HG03064 (cell line): ENCODE results near the gene RPL32.
"Not testable (repeated sequence)": the region's sequence is repeated elsewhere in the genome, so short reads cannot be mapped to it uniquely, and the experiment has no call there.

Source experiments
- ATAC-seq: cut with Tn5 transposase; IDR thresholded peaks from one replicate; pipeline ENCODE4 v1.9.1; 2021; ENCODE audit warnings: low read depth; ENCODE audit not compliant: unreplicated experiment

The RPL32 gene

DNA sequence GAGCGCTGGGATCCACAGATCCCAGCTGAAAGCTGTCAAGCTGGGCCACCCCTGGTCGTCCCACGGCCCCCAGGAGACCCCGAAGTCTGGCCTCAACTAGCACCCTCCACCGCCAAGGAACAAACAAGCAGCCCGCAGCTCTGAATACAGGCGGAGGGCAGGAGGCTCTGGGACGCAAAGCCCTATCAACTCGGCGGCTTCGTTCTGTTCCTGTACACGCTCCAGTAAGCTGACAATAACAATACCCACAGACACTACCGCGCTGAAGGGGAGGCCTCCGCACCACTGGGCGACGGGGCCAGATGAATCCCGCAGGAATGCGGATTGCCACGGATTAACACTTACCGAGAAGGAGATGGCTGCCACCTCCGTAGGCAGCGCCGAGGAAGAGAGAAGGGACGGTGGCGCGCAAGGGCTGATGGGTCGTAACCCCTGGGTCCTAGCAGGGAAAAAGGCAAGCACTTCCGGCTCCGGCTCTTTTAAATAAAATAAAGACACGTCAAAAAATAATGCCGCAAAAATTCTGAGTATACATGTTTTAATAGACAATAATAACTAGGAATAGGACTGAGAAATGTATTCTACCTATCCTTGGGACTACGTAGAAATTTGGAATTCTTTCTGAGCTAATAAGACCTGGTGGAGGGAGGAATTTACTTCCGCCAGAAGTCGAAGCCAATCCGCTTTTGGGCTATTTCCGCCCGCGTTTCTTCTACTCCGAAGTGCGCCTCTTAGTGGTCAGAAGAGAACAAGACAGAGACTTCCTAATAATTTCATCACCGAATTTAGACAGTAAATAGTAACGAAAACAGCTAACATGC is at the start of gene RPL32:
Gene RPL32 (minus strand): TSS at position 417 of the 821 bp plus-strand sequence. CDS start 1,328 bp downstream, outside the sequence.
- peak; percentile 88 for ATAC-seq

DNA sequence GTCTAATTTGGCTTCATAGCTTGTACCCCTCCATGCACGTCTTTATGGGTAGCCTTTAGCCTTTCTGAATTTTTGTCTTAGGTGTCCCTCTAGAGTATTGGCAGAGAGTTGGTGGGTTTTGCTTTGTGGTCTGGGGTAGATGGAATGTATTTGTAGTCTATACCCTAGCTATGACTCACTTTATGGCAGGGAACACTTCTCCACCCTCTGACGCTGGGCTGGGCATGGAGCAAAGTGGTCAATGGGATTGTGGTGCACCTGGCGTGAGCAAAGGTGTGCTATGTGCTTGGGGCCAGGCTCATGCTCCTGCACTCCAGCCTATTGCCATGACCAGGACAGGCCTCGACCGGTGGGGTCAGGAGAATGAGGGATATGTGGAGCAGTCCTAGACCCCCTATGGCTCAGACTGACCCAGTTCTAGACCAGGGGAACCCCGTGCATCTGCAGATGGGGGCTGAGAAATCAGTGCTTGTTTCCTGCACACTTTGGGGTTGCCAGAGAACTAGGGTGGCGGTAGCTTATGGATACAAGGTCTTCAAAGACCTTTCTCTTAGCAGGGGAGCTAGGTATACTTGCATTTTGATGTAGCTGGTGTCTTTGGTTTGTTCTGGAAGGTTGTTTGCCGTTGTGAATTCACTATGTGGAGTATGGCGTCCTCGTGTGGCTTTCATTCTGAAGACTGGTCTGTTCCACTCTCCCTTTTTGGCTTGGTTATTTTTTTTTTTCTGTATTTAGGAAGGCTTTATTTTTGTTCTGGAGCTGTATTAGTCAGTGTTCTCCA is 49.4 kb upstream of the RPL32 start:
- no peak for ATAC-seq

DNA sequence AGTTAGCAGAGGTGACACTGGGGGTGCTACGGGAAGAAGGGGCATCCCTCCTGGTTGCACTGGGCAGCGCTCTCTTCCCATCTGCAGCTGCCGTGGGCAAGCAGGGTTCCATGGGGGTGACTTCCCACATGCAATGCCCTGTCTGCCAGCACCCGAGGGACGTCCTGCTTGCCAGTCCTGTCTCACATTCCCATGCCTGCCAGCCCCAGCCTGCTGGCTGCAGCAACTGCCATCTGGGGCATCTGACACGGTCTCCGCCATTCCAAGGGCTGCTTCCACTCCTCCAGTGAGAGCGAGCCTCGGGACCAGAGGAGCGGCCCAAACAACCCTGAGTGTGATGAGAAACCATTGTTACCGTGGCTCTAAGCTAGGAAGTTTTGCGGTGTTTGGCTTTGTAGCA is 45.4 kb upstream of the RPL32 start:
- no peak for ATAC-seq

DNA sequence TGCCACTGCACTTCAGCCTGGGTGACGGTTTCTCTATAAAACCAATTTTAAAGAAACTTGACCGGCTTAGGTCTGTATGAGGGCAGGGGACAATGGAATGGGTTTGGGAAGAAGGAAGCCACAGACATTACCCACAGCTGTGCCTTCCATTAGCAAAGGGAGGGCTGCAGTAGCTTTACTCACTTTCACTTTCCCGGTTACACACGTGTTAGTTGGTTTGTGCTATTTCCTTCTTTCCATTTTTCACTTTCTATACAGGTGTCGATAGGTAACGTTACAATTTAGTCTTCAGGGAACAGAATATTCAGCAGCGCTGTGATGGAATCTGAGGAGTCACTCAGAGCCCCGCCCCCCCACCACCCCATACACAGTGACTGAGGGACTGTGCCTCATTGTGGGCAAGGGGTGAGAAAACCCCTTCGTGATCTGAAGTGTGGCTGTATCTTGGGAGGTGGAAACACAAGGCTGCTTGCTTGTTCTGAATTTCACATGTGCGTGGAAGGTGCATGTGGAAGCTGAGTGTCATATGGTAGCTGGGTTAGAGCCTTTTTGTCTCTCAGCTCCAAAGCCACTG is 44.8 kb upstream of the RPL32 start:
- ATAC-seq: no peak

DNA sequence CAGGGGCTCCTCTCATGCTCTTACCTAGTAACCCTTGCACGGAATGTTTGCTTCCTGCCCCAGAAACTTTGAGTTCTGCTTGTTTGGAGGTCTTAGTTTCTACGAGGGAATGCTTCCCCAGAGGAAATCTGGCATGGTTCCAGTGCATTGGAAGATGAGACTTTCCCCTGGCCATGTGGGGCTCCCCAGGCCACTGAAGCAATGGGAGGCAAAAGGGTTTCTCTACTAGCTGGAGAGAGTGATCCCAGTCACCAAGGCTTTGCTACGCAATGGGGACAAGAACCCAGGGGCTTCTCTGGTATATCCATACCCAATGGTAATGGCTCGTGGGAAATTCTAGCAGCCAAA is 44.2 kb upstream of the RPL32 start:
- ATAC-seq: no peak

DNA sequence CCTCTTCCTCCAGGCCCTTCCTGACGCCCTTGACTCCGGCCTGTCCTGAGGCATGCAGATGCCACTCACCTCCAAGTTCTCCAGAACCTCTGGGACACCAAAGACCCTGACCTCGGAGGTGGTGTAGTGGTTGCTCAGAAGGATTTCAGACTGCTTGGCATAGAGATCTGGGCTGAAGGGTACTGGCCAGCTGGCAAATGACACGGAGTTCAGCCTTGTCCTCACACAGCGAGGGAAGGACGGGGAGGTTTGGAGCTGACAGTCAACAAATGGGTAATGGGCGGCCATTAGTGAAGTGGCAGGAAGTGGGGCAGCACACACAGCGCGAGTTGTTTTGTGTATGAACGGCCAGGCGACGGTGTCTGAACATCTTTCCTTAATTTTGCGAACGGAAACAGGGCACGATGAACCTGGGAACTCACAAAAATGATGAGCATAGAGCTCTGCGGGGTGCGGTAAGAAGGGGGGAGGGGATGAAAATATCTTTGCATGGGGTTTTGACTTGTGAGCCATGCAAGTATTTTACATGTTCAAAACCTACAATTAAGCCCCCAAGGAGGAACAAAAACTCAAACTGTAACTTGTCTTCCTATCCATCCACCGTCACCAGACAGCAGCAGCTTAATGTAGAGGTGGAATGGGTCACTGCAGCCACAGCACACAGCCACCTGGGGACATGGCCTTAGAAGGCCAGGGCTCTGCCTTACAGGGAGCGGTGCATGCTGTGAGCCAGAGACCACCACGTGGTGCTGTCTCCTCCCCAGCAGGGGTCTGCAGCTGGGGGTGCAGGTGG is 43.6 kb upstream of the RPL32 start:
- no peak for ATAC-seq

DNA sequence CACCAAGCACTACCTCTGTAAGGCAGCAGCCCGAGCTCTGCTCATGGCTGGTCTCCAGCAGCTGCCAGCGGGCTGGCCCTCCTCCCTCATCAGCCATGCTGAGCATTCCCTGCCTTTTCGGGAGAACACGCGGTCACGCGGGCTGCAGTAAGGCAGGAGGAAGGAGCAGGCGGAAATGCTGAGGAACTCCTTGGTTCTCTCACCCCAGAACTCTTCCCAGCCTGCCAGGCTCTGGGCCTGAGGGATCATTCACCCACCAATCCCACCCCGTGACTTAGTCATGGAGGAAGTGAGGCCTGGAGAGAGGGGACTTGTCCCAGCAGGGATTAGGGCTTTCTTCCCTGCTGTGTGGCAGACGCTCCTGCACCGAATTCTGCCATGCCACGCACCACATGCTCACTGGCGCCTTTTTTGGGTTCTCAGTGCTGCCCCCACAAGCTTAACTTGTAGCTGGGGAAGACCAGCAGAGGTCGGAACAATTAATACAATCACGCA is 42.9 kb upstream of the RPL32 start:
- no peak for ATAC-seq

DNA sequence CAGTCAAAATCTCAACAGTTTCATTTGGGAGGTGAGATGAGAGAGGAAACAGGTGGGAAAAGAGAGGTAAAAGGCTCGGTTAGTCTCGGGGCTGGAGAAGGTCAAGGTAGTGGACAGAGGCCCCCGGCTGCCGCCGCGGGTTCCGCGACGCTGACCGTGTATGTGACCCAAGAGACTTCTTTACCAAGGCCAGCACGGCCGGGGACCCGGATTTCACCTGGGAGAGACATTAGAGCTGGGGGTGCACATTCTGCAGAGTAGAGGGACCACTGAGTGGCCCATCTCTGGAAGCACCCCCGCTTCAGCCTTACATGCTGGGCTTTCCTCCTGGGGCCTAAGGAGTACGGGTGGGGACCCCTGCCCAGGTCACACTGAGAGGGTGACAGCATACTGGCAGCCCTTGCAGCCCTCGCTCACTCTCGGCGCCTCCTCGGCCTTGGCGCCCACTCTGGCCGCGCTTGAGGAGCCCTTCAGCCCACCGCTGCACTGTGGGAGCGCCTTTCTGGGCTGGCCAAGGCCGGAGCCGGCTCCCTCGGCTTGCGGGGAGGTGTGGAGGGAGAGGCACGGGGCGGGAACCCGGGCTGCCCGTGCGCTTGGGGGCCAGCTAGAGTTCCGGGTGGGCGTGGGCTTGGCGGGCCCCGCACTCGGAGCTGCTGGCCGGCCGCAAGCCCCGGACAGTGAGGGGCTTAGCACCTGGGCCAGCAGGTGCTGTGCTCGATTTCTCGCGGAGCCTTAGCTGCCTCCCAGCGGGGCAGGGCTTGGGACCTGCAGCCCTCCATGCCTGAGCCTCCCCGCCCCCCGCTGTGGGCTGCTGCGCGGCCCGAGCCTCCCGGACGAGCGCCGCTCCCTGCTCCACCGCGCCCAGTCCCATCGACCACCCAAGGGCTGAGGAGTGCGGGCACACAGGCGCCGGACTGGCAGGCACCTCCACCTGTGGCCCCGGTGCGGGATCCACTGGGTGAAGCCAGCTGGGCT is 41.3 kb upstream of the RPL32 start:
- no peak for ATAC-seq

DNA sequence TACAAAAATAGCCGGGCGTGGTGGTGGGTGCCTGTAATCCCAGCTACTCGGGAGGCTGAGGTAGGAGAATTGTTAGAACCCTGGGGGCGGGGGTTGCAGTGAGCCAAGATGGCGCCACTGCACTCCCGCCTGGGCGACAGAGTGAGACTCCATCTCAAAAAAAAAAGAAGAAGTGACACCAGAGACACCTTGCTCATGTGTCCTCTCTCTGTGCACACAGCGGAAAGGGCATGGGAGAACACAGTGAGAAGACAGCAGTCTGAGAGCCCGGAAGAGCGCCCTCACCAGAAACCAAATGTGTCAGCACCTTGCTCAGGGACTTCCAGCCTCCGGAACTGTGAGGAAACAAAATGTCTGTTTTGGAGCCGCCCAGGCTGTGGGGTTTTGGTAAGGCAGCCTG is 40.5 kb upstream of the RPL32 start:
- ATAC-seq: not testable (repeated sequence)

DNA sequence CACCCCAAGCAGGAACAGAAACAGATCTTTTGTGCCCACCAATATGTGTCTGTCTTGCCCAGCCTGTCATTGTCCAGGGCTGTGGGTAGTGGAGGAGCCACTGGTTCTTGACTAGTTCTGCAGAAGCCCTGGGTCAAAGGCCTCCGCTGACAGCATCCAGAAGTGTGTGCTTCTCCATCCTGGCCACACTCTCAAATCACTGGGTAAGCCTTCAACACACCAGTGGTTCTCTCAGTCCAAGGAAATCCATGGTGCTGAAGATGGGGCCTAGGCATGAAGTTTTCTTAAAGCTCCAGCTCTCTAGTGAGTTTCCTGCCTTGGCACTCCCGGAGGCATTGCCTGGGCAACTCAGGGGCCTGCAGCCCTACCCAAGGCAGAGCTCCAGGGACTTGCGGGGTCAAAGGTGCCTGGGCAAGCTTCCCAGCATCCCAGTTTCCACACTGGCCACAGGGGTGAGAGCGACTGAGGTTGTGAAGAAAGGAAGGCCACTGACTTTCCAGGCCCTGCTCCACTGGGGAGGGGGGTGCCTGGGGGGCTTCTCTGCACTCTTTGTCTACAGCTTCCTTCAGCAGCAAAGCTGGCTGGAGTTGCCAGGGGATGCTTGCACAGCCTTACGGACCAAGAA is 37.9 kb upstream of the RPL32 start:
- no peak for ATAC-seq

DNA sequence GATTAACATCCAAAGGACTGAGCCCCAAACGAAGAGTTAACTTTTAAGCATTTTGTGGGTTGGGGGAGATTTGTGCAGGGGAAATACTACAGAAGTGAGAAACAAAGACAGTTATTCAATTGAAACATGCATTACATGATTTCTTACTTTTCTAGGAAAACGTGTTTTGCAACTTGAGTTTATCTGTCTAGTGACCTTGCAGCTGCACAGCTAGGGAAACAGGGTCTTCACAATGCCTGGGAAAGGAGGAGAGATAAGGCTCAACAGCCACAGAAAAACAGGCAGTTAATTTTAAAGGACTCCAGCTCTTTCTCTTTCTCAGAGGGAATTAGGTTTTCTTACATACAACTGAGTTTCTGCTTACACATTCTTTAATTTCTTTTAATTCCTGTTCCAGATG is 37.4 kb upstream of the RPL32 start:
- ATAC-seq: not testable (repeated sequence)

DNA sequence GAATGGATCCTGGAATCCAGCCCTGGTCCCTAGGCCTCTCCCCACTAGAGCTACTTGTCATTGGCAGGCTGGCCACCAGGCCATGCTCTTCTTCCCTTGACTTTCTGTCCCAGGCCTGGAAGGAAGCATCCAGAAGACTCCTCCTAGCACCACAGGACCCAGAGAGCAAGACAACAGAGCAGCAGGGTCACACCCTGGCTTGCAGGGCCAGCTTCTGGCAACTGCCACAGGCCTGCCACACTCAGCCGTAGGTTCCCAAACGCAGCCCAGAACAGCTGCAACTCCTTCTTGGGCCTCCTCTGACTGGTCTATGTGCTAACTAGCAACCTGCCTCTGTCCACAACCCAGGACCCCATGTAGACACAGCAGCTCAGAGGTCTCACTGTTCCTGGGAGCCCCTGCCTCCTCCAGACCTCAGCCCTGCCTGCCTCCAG is 36.8 kb upstream of the RPL32 start:
- no peak for ATAC-seq

DNA sequence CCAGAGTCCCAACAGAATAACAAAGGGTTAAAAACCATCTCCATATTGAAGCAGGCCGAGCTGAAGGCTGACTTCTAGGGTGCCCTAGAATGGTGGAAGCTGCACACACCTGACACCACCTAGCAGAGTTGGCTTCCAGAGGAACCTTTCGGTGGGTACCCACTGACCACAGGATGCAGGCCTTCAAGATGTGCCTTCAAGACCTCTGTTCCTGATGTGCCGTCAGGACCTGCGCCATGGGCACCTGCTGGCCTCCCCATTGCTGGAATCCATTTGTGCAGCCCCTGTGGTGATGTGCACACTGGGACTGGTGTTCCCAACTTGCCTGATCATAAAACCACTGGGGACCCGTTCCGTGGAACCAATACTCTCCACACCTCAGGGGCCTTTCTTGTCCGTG is 35.7 kb upstream of the RPL32 start:
- no peak for ATAC-seq

DNA sequence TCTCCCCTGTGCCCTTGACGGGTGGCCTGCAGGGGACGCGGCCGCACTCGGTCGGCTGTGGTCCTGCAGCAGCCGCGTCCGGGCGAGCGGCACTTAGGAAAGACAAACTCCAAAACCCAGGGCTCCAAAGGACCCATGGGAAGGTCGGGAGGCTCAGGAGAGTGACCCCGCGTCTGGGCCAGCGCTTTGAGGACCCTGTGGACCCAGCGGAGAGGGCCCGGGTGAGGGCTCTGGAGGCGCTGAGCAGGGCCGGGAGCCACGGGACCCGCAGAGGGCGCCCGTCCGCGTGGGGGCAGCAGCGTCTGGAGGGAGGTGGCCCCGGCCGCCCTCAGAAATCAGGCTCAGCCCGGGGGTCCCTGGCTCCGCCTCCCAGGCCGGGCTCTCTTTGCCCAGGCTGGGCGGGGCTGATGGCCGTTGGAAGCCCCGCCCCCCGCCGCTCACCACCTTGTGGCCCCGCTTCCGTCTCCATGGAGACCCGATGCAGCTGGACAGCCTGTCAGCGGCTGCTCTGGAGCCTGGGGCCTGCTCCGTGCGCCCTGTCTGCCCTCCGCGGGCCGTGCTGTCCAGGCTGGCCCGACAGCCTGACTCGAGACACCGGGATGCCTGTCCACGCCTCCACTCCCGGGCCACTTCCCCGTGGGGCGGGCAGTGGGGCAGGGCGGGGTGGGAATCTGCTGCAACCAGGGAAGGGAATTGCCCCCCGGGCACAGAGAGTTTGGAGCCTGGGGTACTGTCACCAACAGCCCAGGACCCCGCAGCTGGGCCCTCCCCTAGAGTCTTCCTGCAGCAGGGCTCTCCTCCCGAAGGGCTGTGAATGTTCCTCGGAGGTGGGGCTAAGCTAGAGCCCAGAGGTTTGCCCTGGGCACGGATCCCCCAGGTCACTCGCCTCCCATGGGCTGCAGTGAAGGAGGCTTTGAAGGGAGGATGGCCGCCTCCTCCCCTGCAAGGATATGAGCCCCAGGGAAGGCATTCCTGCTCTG is 34.8 kb upstream of the RPL32 start:
- ATAC-seq: no peak

DNA sequence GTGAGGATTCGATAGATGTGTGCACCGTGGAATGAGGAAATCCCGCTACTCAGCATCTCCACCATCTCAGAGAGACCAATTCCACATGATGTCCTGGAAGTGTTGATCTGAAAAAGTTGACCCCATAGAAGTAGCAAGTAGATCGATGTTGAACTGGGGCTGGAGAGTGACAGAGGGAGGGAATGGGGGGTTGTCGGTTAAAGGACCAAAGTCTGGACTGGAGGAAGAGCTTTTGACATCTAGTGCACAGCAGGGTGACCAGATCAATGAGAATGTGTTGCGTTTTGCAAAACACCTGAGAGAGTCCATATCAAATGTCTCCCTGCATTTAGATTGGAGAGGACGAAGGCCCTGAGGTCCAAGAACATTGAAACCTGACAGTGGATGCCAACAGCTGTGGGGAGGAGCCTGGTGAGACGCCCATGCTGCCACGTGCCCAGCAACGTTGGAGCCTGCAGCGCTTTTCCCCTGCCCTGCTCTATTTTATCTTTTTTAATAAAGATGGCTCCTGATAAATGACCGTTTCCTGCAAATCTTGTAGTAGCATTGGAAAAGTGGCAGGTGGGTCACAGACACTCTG is 30.1 kb upstream of the RPL32 start:
- no peak for ATAC-seq

DNA sequence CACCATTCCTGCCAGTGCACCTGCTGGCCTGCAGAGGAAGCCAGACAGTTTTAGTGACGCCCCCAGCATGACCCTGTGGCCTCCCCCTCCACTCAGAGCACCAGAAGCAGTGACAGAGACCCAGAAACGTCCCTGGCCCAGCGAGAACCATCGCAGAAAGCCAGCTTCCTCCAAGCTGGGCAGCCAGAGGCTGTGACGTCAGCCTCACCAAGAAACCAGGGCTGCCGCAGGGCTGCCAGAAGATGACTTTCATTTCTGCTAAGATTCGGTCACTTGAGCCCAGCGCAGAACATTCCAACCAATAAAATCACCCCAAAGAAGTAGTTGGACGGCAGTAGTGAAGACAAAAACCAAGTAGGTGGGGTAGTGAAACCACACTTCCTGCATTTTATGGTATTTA is 29.6 kb upstream of the RPL32 start:
- no peak for ATAC-seq

DNA sequence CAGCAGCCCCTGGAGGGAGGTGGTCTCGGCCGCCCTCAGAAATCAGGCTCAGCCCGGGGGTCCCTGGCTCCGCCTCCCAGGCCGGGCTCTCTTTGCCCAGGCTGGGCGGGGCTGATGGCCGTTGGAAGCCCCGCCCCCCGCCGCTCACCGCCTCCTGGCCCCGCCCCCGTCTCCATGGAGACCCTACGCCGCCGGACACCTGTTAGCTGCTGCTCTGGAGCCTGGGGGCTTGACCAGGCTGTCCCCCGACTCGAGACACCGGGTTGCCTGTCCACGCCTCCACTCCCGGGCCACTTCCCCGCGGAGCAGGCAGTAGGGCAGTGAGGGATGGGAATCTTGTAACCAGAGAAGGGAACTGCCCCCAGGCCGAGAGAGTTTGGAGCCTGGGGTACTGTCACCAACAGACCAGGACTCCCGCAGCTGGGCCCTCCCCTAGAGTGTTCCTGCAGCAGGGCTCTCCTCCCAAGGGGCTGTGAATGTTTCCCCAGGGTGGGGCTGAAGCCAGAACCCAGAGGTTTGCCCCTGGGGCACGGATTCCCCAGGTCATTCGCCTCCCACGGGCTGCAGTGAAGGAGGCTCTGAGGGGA is 27.8 kb upstream of the RPL32 start:
- ATAC-seq: peak; percentile 53
